Hematopoietic multipotent progenitor cell treated with erythropoietin and hydrocortisone succinate and interleukin-3 and kit ligand, for 17 days (in vitro differentiated cells): Measurements from ENCODE around the gene TSSK6.
A peak's percentile ranks its signal among the peaks of the same experiment; 100 is the strongest.

Experiments
- DNase-seq: peaks from one replicate; pipeline ENCODE4 v3.0.0-alpha.2; 2015; ENCODE audit warnings: low spot score

The TSSK6 gene

DNA sequence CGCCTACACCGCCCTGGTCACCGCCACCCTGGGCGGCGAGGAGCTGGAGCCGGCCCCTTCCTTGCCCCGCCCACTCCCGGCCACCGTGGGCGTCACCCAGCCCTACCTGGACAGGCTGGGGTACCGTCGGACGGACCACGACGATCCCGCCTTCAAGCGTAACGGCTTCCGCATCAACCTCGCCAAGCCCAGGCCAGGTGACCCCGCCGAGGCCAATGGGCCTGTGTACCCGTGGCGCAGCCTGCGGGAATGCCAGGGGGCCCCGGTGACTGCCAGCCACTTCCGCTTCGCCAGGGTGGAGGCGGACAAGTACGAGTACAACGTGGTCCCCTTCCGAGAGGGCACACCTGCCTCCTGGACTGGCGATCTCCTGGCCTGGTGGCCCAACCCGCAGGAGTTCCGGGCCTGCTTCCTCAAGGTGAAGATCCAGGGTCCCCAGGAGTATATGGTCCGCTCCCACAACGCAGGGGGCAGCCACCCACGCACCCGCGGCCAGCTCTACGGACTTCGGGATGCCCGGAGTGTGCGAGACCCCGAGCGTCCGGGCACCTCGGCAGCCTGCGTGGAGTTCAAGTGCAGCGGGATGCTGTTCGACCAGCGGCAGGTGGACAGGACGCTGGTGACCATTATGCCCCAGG lies 29.7 kb upstream of the TSSK6 start:
- no peak for DNase-seq

DNA sequence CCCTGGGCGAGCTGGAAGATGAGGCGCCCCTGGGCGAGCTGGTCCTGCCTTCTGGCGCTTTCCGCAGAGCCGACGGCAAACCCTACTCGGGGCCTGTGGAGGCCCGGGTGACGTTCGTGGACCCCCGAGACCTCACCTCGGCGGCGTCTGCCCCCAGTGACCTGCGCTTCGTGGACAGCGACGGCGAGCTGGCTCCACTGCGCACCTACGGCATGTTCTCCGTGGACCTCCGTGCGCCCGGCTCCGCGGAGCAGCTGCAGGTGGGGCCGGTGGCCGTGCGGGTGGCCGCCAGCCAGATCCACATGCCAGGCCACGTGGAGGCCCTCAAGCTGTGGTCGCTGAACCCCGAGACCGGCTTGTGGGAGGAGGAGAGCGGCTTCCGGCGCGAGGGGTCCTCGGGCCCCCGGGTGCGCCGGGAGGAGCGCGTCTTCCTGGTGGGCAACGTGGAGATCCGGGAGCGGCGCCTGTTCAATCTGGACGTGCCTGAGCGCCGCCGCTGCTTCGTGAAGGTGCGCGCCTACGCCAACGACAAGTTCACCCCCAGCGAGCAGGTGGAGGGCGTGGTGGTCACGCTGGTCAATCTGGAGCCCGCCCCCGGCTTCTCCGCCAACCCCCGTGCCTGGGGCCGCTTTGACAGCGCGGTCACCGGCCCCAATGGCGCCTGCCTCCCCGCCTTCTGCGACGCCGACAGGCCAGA lies 29.1 kb upstream of the TSSK6 start:
- DNase-seq = no peak

GRCh38 chr19:19543640-19544039 lies 28.3 kb upstream of the TSSK6 start:
- DNase-seq = no peak

- no peak for DNase-seq
Observed at GRCh38 chr19:19543101-19543500, 27.8 kb upstream of the TSSK6 start.

DNA sequence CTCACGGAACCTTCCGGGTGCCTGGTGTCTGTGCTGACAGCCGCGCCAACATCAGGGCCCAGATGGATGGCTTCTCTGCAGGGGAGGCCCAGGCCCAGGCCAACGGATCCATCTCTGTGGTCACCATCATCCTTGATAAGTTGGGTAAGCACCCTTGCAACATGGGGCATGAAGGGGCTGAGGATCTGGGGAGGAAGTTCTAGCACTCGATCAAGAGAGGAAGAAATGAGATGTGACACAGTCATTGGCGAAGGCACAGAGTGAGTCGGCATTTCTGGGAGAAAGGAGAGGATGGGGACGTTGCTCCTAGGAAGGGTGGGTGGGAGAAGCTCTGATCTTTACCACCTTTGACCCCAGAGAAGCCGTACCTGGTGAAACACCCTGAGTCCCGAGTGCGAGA lies 27.2 kb upstream of the TSSK6 start:
- no peak for DNase-seq

GRCh38 chr19:19541616-19542015 lies 26.3 kb upstream of the TSSK6 start:
- no peak for DNase-seq

DNA sequence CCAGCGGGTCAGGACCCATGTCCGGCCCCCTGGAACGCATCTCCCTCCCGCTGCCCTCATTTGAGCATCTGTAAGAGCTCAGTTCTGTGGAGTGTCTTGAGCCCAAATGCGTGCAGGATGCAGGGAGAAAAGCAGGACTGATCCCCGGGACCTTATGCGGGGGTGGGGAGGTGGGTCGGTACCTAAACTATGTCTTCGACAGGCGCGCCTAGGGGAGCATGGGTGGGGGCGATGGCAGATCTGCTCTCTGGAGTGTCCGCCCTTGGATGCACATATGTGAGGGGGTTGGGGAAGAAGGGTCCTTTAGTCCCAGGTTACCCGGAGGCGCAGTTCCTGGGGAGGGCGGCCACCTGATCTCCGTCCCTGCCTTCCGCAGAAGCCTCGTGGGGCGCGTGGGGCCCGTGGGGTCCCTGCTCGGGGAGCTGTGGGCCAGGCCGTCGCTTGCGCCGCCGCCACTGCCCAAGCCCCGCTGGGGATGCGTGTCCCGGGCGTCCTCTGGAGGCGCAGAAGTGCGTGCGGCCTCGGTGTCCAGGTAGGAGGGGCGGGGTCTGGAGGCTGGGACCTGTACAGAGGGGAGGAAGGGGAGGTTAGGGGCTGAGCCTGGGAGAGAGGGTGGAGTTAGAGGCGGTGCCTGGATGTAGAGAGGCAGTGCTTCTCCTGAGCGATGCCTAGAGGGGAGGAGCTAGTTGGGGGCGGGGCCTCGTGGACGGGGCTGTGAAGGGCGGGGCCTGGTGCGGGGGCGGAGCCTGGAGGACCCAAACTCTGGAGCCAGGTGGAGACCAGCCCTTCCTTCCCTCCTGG lies 25.6 kb upstream of the TSSK6 start:
- peak; percentile 57 for DNase-seq

DNA sequence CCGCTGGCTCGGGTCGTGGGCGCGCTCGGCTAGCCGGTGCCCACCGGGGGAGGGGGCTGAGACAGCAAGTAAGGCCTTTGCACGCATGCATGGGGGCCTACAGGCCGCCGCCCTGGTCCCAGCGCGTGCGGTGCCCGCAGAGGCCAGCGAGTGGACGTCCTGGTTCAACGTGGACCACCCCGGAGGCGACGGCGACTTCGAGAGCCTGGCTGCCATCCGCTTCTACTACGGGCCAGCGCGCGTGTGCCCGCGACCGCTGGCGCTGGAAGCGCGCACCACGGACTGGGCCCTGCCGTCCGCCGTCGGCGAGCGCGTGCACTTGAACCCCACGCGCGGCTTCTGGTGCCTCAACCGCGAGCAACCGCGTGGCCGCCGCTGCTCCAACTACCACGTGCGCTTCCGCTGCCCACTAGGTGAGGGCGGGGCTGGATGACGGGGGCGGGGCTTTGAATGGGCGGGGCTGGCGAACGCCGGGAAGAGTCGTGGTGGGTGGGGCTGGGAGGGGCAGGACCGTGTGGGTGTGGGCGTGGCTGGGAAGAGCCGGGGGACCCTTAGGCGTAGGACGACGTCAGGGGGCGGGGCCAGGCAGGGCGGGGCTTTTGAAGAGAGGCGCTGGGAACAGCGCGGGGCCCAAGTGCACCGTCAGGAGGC lies 24.8 kb upstream of the TSSK6 start:
- peak; percentile 86 for DNase-seq

GRCh38 chr19:19539698-19540063 lies 24.3 kb upstream of the TSSK6 start:
- no peak for DNase-seq

GRCh38 chr19:19538785-19539166 lies 23.4 kb upstream of the TSSK6 start:
- no peak for DNase-seq

DNA sequence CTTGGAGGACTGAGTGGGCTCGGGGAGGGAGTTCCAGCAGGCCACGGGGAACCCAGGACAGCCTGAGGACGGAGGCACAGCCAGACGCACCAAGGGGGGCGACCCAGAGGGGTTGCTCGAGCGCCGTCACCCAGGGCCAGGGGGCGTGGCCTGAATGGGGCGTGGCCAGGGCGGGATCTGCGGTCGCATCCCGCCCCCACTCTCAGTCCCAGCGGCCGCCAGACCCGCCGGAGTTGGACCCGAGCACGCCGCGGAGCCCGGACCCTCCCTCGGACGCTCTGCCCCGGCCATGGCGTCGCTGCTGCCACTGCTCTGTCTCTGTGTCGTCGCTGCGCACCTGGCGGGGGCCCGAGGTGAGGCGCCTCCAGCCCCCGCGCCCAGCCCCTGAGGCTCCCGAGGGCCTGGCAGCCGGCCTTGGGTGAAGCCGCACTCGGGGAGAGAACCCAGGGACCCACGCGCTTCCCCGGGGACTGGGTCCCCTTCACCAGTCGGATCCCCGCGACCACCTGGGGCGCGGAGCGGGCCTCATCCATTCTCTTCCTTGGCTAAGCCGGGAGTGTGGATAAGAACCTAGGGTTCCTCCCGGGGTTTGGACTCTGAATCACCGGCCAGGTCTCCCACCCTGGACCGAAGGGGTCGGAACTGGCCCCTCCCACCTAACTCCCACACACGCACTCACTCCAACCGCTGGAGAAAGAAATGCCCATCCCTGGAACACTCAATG lies 22.9 kb upstream of the TSSK6 start, which contains the start of gene CILP2:
TSS of gene CILP2 (plus strand) at position 205 of the 724 bp plus-strand sequence. CDS start at position 290, 85 bp downstream.
- DNase-seq = no peak

DNA sequence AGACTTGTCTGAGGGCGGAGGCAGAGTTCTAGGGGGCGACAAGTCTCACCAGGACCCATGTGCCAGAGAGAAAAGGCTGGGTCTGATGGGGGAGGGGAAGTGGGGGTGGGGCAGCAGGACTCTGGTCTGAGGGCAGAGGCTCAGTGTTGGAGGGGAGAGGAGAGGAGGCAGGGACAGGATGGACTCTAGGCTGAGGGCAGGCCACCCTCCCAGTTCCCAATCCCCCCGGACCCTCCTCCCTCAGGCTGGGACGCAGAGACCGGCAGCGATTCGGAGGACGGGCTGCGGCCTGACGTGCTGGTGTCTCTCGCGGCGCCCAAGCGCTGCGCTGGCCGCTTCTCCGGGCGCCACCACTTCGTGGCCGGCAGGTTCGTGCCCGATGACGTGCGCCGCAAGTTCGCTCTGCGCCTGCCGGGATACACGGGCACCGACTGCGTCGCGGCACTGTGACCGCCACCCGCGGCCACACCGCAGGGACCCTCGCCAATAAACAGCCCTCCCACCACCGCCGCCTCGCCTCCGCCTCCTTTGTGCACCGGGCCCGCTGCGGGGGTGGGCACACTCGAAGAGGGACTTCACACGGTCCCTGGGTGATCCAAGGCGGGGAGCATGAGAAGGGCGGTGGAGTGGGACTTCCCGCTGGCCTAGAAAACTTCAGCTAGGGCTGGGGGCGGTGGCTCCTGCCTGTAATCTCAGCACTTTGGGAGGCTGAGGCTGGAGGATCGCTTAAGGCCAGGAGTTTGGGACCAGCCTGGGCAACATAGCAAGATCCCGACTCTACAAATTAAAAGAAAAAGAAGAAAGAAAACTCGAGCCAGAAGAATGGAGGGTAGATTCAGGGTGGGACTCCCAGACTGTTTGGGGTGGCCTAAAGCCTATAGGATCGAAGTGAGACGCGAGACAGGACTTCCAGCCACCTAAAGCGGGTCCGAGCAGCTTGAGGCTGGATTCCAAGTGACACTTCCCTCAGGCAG lies 22.0 kb upstream of the TSSK6 start:
- DNase-seq = no peak

GRCh38 chr19:19535311-19536191 lies 20.2 kb upstream of the TSSK6 start:
- no peak for DNase-seq

GRCh38 chr19:19534556-19535265 lies 19.4 kb upstream of the TSSK6 start:
- no peak for DNase-seq

GRCh38 chr19:19533841-19534240 lies 18.5 kb upstream of the TSSK6 start:
- no peak for DNase-seq

DNA sequence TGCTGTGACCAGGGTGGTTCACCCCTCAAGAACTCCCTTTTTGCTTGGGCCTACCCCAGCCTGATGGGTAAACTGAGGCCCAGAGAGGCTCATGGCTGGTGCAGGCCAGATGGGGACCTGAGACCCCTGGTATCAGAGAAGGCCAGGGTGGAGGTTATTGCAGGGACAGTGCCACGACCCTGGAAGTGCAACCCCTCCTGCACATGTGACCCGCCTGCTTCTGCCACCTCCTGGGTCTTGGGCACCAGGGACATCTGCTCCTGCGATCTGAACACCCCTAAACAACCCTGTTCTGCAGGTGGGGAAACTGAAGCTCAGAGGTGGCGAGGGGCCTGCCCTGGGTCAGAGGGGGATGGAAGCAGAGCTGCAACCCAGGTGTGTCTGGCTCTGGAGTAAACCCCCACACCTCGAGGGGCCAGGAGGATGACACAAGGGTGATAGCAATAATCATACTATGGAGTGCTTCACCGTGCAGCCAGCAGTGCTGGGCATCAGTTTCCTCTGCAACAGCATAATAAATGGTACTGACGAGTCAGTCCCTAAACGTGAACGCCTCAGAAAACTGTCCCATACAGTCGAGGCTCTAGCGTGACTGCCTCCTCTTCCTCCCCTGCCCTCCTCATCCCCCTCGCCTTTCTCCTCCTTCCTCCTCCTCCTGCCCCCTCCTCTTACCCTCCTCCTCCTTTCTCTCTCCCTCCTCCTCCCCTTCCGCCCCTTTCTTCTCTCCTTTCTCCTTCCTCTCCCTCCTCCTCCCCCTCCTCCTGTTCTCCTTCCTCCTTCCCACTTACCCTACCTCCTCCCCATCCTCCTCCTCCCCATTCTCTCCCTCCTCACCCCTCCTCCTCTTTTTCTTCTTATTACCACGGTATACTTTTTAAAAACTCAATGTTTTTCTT lies 17.7 kb upstream of the TSSK6 start:
- DNase-seq = no peak

- peak; percentile 74 for DNase-seq
Observed at GRCh38 chr19:19531951-19532805, 16.8 kb upstream of the TSSK6 start.
